PC-3 (cell line): ENCODE measurements around the gene PRKAR1A. TPM values are rescaled to one million over a fixed set of nuclear protein-coding genes. Genes with fewer than 3 reads are reported as not detected.

Experiments used
- ATAC-seq: fragments of 200-7000 bp; cut with Tn5 transposase; 2 replicates; pipeline ENCODE4 v1.9.1; 2020; ENCODE audit warnings: mild to moderate bottlenecking, moderate library complexity
- BruUV-seq: library from RNA; stranded (reverse); fragments of 400-500 nt; replicated peaks from 2 replicates; lab custom pipeline; 2021; lab: Mats Ljungman, UMichigan
- CTCF ChIA-PET: fragments of 300-600 bp; sonication (Branson Sonifier 250); formaldehyde crosslinking; loops from one replicate; lab custom pipeline; 2022; ENCODE audit warnings: antibody characterized with exemption; lab: Charles Lee
- POLR2A ChIA-PET: fragments of 300-600 bp; sonication (Branson Sonifier 250); formaldehyde crosslinking; loops from one replicate; lab custom pipeline; 2022; ENCODE audit warnings: antibody characterized with exemption; ENCODE audit not compliant: unreplicated experiment; lab: Charles Lee
- DNase-seq: peaks from one replicate; pipeline ENCODE4 v3.0.0-alpha.2; 2015
- H2AFZ ChIP-seq: fragments of 300-600 bp; sonication (generic); 2 replicates; pipeline ENCODE4 v1.6.0; 2016; ENCODE audit warnings: antibody characterized with exemption, low read length
- H3F3A ChIP-seq: fragments of 300-600 bp; sonication (generic); one replicate; pipeline ENCODE4 v1.6.0; 2017; ENCODE audit warnings: antibody characterized with exemption, low read length, control low read depth, mild to moderate bottlenecking; ENCODE audit not compliant: unreplicated experiment
- H3K27ac ChIP-seq: fragments of 300-600 bp; sonication (generic); 2 replicates; pipeline ENCODE4 v1.5.1; 2016; ENCODE audit warnings: mild to moderate bottlenecking, low read length
- H3K27me3 ChIP-seq: fragments of 300-600 bp; sonication (generic); 2 replicates; pipeline ENCODE4 v1.6.1; 2016; ENCODE audit warnings: low read length, mixed read lengths
- H3K36me3 ChIP-seq: fragments of 300-600 bp; sonication (generic); 2 replicates; pipeline ENCODE4 v1.6.1; 2016; ENCODE audit warnings: low read depth, mixed run types, low read length, mixed read lengths
- H3K4me1 ChIP-seq: fragments of 300-600 bp; sonication (generic); 2 replicates; pipeline ENCODE4 v1.5.1; 2016; ENCODE audit warnings: low read length; ENCODE audit not compliant: insufficient read depth
- H3K4me2 ChIP-seq: fragments of 300-600 bp; sonication (generic); 2 replicates; pipeline ENCODE4 v1.6.0; 2016; ENCODE audit warnings: low read length
- H3K4me3 ChIP-seq: fragments of 300-600 bp; sonication (generic); 2 replicates; pipeline ENCODE4 v1.5.1; 2016; ENCODE audit warnings: mild to moderate bottlenecking, low read length, mixed read lengths
- H3K79me2 ChIP-seq: fragments of 300-600 bp; sonication (generic); 2 replicates; pipeline ENCODE4 v1.6.1; 2017; ENCODE audit warnings: low read length, mixed read lengths
- H3K9ac ChIP-seq: fragments of 300-600 bp; sonication (generic); 2 replicates; pipeline ENCODE4 v1.6.0; 2016; ENCODE audit warnings: mild to moderate bottlenecking, low read length
- H3K9me2 ChIP-seq: fragments of 300-600 bp; sonication (generic); replicated peaks from 2 replicates; pipeline ENCODE4 v1.6.1; 2016; ENCODE audit warnings: mixed run types, low read length, mixed read lengths
- H3K9me3 ChIP-seq: fragments of 300-600 bp; sonication (generic); 2 replicates; pipeline ENCODE4 v1.6.1; 2016; ENCODE audit warnings: low read length, mixed read lengths
- H4K20me1 ChIP-seq: fragments of 300-600 bp; sonication (generic); 2 replicates; pipeline ENCODE4 v1.6.1; 2016; ENCODE audit warnings: low read length, mixed read lengths
- CTCF ChIP-seq: fragments of 300-600 bp; sonication (generic); conservative IDR thresholded peaks from 2 replicates; pipeline ENCODE4 v1.5.1; 2017; ENCODE audit warnings: antibody characterized with exemption, low read depth, mild to moderate bottlenecking, low read length
- EZH2 ChIP-seq: fragments of 300-600 bp; sonication (generic); IDR thresholded peaks from one replicate; pipeline ENCODE4 v1.6.1; 2017; ENCODE audit warnings: antibody characterized with exemption, mild to moderate bottlenecking, low read length; ENCODE audit not compliant: unreplicated experiment
- EZH2phosphoT487 ChIP-seq: fragments of 300-600 bp; sonication (generic); IDR thresholded peaks from 2 replicates; pipeline ENCODE4 v1.6.1; 2018; ENCODE audit warnings: mild to moderate bottlenecking, antibody characterized with exemption, low read length, borderline replicate concordance
- intact Hi-C: fragments of 100-400 bp; cut with micrococcal nuclease; formaldehyde crosslinking; loops from 2 replicates; pipeline ENCODE4 v1.9.0; 2023
- total RNA-seq: library from RNA; depleted of rRNA; stranded (reverse); fragments of >200 nt; gene quantifications from 2 replicates; pipeline ENCODE4 v1.2.3, GENCODE V29; 2014

The PRKAR1A gene
- total RNA-seq, 1 experiment from 2014 or later = 214 TPM

DNA sequence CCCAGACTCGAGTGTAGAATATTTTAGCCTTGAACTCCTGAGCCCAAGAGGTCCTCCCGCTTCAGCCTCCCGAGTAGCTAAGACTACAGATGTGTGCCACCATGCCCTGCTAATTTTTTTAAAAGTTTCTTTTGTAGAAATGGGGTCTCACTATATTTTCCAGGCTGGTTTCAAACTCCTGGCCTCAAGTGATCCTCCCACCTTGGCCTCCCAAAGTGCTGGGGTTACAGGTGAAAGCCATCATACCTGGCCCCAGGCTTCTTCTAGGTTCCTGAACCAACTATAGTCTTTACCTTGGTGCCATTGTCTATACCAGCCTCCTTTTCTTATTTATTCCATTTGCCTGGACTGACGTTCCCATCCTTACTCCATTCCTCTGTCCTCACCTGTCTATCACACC lies 17.1 kb upstream of the PRKAR1A start:
- no peaks in the 10 kb centered on the region for H3K27me3 ChIP-seq
- BruUV-seq = no TSS peak
- CTCF ChIA-PET = no interaction called here
- POLR2A ChIA-PET = no interaction called here
- no peak overlapping the region for H3K4me3 ChIP-seq
- H2AFZ ChIP-seq = no peak overlapping the region
- TF ChIP-seq EZH2phosphoT487 (no peak), CTCF (no peak), EZH2 (no peak)
- no peaks in the 10 kb centered on the region for H3K9me3 ChIP-seq
- no peak overlapping the region for H3K9ac ChIP-seq
- no peaks in the 10 kb centered on the region for H3K79me2 ChIP-seq
- no peak overlapping the region for H3K4me2 ChIP-seq
- intact Hi-C loops = no loop called here
- no peaks in the 10 kb centered on the region for H4K20me1 ChIP-seq
- no peak for ATAC-seq
- DNase-seq = no peak
- H3K27ac ChIP-seq = no peak overlapping the region
- peaks cover 7% of the 10 kb centered on the region; the same call in 1 of the 2 replicates for H3K4me1 ChIP-seq
- no peaks in the 10 kb centered on the region for H3K9me2 ChIP-seq
- no peaks in the 10 kb centered on the region for H3F3A ChIP-seq
- no peaks in the 10 kb centered on the region for H3K36me3 ChIP-seq

- intact Hi-C loops = no loop called here
- no peak for TF ChIP-seq EZH2
- TF ChIP-seq EZH2phosphoT487 = no peak
- H2AFZ ChIP-seq = no peak overlapping the region
- no peaks in the 10 kb centered on the region for H3K36me3 ChIP-seq
- no peaks in the 10 kb centered on the region for H3K9me3 ChIP-seq
- no peak overlapping the region for H3K4me2 ChIP-seq
- no peaks in the 10 kb centered on the region for H3K4me1 ChIP-seq
- ChIA-PET POLR2A (interaction anchor here (0.6 kb wide), 1 partner anchor 47 kb away, joined by 3 read pairs; no protein-coding TSS in a partner anchor), CTCF (no interaction called here)
- H3K27ac ChIP-seq = no peak overlapping the region
- H3K79me2 ChIP-seq = no peaks in the 10 kb centered on the region
- no peak overlapping the region for H3K9ac ChIP-seq
- no peaks in the 10 kb centered on the region for H3K9me2 ChIP-seq
- DNase-seq (no peak), ATAC-seq (no peak)
- H3F3A ChIP-seq = no peaks in the 10 kb centered on the region
- no TSS peak for BruUV-seq
- H3K27me3 ChIP-seq = no peaks in the 10 kb centered on the region
- H4K20me1 ChIP-seq = no peaks in the 10 kb centered on the region
- H3K4me3 ChIP-seq = no peak overlapping the region
Observed at GRCh38 chr17:68497885-68498319, 14.3 kb upstream of the PRKAR1A start.

DNA sequence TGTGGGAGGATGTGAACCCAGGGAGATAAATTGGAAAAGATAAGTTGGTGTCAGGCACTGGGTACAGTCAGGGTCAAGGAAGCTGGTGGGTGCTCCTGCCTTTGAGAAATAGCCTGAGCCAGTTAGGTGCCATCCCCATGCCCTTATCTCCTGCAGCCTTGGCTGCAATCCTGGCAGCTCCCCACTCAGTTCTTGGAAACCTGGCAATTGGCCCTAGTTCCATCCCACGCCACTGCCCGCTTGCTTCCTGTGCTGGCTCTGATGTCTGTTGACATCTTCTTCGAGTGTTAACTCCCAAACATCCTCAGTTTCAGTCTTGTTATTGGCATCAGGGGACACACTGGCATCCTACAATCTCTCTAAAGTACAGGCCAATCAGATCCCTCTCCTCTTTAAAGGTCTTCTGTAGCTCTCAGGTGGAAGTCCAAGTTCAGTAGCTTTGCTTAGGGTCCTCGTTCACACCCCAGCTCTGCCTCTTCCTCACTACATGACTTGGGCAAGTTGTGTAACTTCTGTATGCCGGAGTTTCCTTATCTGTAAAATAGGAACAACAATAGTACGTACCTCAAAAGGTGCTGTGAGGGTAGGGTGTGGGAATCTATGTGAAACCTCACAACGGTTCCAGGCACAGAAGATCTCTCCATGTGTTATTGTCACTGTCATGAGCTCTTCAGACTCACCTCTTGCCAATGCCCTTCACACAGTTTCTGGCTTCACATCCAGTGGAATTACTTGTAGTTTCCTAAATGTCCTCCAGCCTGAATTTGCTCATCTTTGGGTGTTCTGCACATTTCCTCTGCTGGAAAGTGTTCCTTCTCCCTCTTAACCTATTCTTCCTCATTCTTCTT lies 13.5 kb upstream of the PRKAR1A start:
- H3K4me2 ChIP-seq = no peak overlapping the region
- POLR2A ChIA-PET = interaction anchor here (0.5 kb wide), 1 partner anchor 286 kb away, joined by 8 read pairs; no protein-coding TSS in a partner anchor

More for the DNA sequence above, 13.5 kb upstream of the PRKAR1A start:
- no TSS peak for BruUV-seq
- H3K36me3 ChIP-seq = no peaks in the 10 kb centered on the region
- intact Hi-C loops = no loop called here
- H2AFZ ChIP-seq = no peak overlapping the region
- no peaks in the 10 kb centered on the region for H3K4me1 ChIP-seq
- H3K9me3 ChIP-seq = no peaks in the 10 kb centered on the region
- no peaks in the 10 kb centered on the region for H3K27me3 ChIP-seq
- no peak overlapping the region for H3K27ac ChIP-seq
- no peak overlapping the region for H3K9ac ChIP-seq
- no peak for ATAC-seq
- H3K9me2 ChIP-seq = no peaks in the 10 kb centered on the region
- TF ChIP-seq EZH2 (no peak), CTCF (no peak), EZH2phosphoT487 (no peak)
- H3K79me2 ChIP-seq = no peaks in the 10 kb centered on the region
- DNase-seq = no peak
- CTCF ChIA-PET = interaction anchor here (0.5 kb wide), 1 partner anchor 161 kb away, joined by 3 read pairs; no protein-coding TSS in a partner anchor
- H4K20me1 ChIP-seq = no peaks in the 10 kb centered on the region
- H3F3A ChIP-seq = no peaks in the 10 kb centered on the region
- no peak overlapping the region for H3K4me3 ChIP-seq
